ENCODE measurements around the gene SRD5A1. TPM values are rescaled to one million over a fixed set of nuclear protein-coding genes. Genes with fewer than 3 reads are reported as not detected.

Gene SRD5A1
- total and polyA plus RNA-seq, 8 donors, result 3.0 to 8.2 (median 6.5) TPM

DNA sequence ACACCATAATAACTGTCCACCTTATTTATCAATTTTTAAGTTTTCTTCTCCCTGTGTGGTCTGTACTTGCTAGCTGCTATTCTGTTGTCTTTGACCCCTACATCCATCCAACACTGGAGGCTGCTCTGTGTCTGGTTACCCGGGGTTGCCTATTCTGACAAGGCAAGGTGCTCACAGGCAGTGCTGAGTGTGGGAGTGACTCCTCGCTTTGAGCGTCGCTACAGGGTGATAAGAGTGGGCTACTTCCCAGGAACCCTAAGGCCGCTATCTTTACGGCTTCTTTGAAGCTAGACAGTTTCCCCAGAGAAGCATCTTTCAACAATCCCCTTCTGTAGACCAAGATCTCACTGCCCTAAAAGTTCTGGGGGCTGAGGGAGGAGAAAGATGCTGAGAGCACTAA, 35.7 kb upstream of the SRD5A1 start:
- WGBS, 2 donors, result 89 to 94% methylated on average over 6 of the region's 6 CpGs
- H3K27ac ChIP-seq, result no peak overlapping the region

GRCh38 chr5:6598351-6598900, 34.8 kb upstream of the SRD5A1 start:
- H3K27ac ChIP-seq, result no peak overlapping the region
- TF ChIP-seq CTCF (IDR thresholded peaks at IDR 0.05), result no peak
- no peak overlapping the region for H3K4me3 ChIP-seq
- WGBS, 2 donors, result 83 to 91% methylated on average over 14 of the region's 14 CpGs
- no peak for FAIRE-seq
- no peak for ATAC-seq
- H3K36me3 ChIP-seq, result peaks cover 9 to 45% (median 16%) of the 10 kb centered on the region in 3 donors
- intact Hi-C loops (cut with DNase I), result no loop called here
- no peaks in the 10 kb centered on the region for H3K27me3 ChIP-seq
- no peak for DNase-seq
- no peaks in the 10 kb centered on the region for H3K9me3 ChIP-seq
- H3K4me1 ChIP-seq, result no peaks in the 10 kb centered on the region

More for the DNA sequence above, 35.7 kb upstream of the SRD5A1 start:
- TF ChIP-seq CTCF (IDR thresholded peaks at IDR 0.05), result no peak
- Histone ChIP-seq H3K4me3 (no peak overlapping the region), H3K4me1 (no peaks in the 10 kb centered on the region), H3K9me3 (no peaks in the 10 kb centered on the region), H3K36me3 (peaks cover 9 to 37% (median 16%) of the 10 kb centered on the region in 3 donors), H3K27me3 (no peaks in the 10 kb centered on the region)
- no peak for FAIRE-seq
- no peak for ATAC-seq
- intact Hi-C loops (cut with DNase I), result no loop called here
- no peak for DNase-seq

DNA sequence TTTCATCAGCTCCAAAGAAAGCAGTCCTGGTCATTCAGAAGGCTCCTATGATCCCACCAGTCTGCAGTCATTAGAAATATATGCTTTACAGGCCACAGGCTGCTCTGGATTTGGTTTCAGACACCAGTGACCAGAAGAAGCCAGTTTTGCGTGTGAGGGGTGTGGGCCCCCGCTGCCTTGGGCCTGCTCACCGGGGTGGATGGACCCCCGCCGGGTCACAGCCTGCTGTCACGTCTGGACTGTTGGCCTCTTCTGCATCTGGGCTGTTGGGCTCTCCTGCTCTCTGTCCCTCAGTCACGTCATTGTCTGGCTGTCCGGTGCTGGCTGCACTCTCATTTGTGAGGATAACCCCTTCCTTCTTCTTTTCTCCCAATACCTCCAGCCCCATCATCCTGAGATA, 33.5 kb upstream of the SRD5A1 start:
- intact Hi-C loops (cut with DNase I), result no loop called here
- Histone ChIP-seq H3K27me3 (no peaks in the 10 kb centered on the region), H3K36me3 (peaks cover 9 to 58% (median 28%) of the 10 kb centered on the region in 3 donors), H3K4me3 (no peak overlapping the region), H3K9me3 (no peaks in the 10 kb centered on the region), H3K27ac (no peak overlapping the region), H3K4me1 (no peaks in the 10 kb centered on the region)
- WGBS, 2 donors, result 91 to 97% methylated on average over 8 of the region's 8 CpGs
- no peak for FAIRE-seq
- no peak for DNase-seq
- no peak for TF ChIP-seq CTCF (IDR thresholded peaks at IDR 0.05)
- ATAC-seq, result no peak

DNA sequence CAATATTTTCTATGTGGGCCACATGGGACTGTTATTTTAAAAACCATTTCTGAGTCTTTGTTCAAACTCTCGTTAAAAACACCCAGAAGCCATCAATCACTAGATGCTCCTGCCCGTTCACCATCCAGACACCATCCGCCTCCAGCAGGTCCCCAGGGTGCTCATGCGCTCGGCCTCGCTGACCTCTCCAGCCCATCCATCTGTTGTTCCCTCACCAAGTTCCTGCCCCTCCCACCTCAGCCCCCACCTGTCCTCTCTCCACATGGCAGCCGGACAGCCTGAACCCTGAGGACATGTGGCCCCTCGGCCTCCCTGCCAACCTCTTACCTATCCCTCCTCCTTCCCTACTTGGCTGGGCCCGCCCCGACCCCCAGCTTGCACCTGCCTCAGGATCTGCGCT, 32.0 kb upstream of the SRD5A1 start:
- FAIRE-seq (no peak), ATAC-seq (no peak), DNase-seq (no peak)
- intact Hi-C loops (cut with DNase I), result no loop called here
- Histone ChIP-seq H3K9me3 (no peaks in the 10 kb centered on the region), H3K4me3 (no peak overlapping the region), H3K27me3 (no peaks in the 10 kb centered on the region), H3K36me3 (peaks cover 9 to 69% (median 30%) of the 10 kb centered on the region in 3 donors), H3K4me1 (no peaks in the 10 kb centered on the region), H3K27ac (no peak overlapping the region)
- TF ChIP-seq CTCF (IDR thresholded peaks at IDR 0.05), result no peak
- 88 to 94% methylated on average over 11 of the region's 11 CpGs for WGBS, 2 donors

DNA sequence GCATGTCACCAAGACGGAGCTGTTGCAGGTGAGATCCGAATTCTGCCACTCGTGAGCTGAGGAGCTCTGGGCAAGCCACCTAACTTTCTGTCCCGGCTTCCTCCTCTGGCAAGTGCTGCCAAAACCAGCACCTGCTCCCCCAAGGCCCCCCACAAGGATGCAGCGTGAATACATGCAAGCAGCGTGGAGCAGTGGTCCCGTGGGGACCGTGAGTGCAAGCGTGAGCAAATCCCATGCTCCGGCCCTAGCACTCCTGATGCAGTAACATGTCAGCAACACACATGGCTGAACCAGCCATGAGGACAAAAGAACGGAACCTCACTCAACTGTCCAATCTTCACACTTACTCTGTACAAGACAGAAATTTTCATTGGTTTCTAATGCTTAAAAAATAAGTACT, 31.4 kb upstream of the SRD5A1 start:
- Histone ChIP-seq H3K36me3 (peaks cover 9 to 69% (median 33%) of the 10 kb centered on the region in 3 donors), H3K9me3 (no peaks in the 10 kb centered on the region), H3K4me1 (no peaks in the 10 kb centered on the region), H3K4me3 (no peak overlapping the region), H3K27ac (no peak overlapping the region), H3K27me3 (no peaks in the 10 kb centered on the region)
- DNase-seq (no peak), ATAC-seq (no peak), FAIRE-seq (no peak)
- TF ChIP-seq CTCF (IDR thresholded peaks at IDR 0.05), result no peak
- intact Hi-C loops (cut with DNase I), result no loop called here
- WGBS, 2 donors, result 91 to 96% methylated on average over 11 of the region's 11 CpGs

Data from pancreas (tissue), 10 donors.